ENCODE results near the gene SWAP70.

SWAP70 gene

GRCh38 chr11:9639099-9639498 is 24.8 kb upstream of the SWAP70 start:
- FAIRE-seq, result no peak
- TF ChIP-seq CTCF (IDR thresholded peaks at IDR 0.05; ENCODE audit: insufficient read depth, missing control alignments), result no peak
- no peak for DNase-seq (ENCODE audit: insufficient read length, low spot score)

GRCh38 chr11:9639985-9640384 is 23.9 kb upstream of the SWAP70 start:
- no peak for TF ChIP-seq CTCF (IDR thresholded peaks at IDR 0.05; ENCODE audit: insufficient read depth, missing control alignments)
- FAIRE-seq (no peak), DNase-seq (ENCODE audit: insufficient read length, low spot score) (no peak)

GRCh38 chr11:9642894-9643293 is 21.0 kb upstream of the SWAP70 start:
- FAIRE-seq (no peak), DNase-seq (ENCODE audit: insufficient read length, low spot score) (no peak)
- TF ChIP-seq CTCF (IDR thresholded peaks at IDR 0.05; ENCODE audit: insufficient read depth, missing control alignments), result no peak

DNA sequence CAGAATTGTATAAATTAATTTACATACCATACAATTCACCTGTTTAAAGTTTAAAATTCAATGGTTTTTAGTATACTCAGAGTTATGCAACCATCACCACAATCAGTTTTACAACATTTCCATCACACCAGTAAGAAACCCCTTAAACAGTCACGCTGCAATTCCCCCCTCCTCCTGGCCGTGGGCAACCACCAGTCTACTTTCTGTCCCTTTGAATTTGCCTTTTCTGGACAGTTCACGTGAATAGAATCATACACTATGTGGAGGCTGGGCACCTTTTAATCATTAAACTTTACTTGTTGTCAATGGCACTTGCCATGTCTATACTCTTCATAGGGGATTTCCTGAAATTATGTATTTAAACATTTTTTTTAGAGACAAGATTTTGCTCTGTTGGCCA is 20.1 kb upstream of the SWAP70 start:
- no peak for DNase-seq (ENCODE audit: insufficient read length, low spot score)
- no peak for TF ChIP-seq CTCF (IDR thresholded peaks at IDR 0.05; ENCODE audit: insufficient read depth, missing control alignments)
- no peak for FAIRE-seq

DNA sequence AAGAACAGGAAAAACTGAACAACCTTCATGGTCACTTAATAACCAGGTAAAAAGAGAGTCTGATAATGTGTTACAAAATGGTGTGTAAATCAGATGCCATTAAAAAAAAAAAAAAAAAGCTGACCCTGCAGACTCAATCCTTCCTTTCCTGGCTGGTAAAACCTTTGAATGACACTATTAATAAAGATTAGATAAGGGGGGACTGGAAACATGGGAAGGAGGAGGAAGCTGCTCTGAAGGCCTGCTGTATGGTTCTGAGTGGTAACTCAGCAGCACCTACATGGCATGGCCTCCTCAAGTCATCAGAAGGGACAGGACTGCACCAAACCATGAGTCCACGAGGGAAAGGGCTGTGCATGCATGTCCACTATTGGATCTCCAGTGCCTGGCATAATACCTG is 18.0 kb upstream of the SWAP70 start:
- FAIRE-seq, result no peak

GRCh38 chr11:9646324-9646723 is 17.6 kb upstream of the SWAP70 start:
- no peak for TF ChIP-seq CTCF (IDR thresholded peaks at IDR 0.05; ENCODE audit: insufficient read depth, missing control alignments)
- DNase-seq (ENCODE audit: insufficient read length, low spot score), result no peak
- no peak for FAIRE-seq

More for the DNA sequence above, 18.0 kb upstream of the SWAP70 start:
- no peak for TF ChIP-seq CTCF (IDR thresholded peaks at IDR 0.05; ENCODE audit: insufficient read depth, missing control alignments)
- no peak for DNase-seq (ENCODE audit: insufficient read length, low spot score)

DNA sequence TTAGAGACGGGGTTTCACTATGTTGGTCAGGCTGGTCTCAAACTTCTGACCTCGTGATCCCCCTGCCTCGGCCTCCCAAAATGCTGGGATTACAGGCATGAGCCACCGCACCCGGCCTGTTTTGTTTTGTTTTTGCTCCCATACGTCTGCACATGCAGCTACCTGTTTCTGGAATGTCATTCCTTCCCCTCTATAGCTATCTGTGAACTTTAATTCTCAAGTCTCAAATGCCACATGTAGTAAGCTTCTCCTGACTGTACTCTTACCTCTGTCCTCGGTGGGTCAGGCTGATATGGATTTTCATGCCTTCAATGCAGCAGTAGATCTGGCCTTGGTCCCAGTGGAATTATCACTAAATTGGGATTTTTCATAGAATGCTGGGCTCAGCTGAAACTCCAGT is 12.4 kb upstream of the SWAP70 start:
- DNase-seq (ENCODE audit: insufficient read length, low spot score), result no peak
- no peak for FAIRE-seq
- no peak for TF ChIP-seq CTCF (IDR thresholded peaks at IDR 0.05; ENCODE audit: insufficient read depth, missing control alignments)
